Non-pigmented ciliary epithelial cell (primary cell): ENCODE data around the gene CEP170.
"Not testable (repeated sequence)": the region's sequence is repeated elsewhere in the genome, so short reads cannot be mapped to it uniquely, and the experiment has no call there.

Source experiments
- DNase-seq: peaks from one replicate; pipeline ENCODE4 v3.0.0-alpha.2; 2010; ENCODE audit warnings: low read depth

CEP170 gene

DNA sequence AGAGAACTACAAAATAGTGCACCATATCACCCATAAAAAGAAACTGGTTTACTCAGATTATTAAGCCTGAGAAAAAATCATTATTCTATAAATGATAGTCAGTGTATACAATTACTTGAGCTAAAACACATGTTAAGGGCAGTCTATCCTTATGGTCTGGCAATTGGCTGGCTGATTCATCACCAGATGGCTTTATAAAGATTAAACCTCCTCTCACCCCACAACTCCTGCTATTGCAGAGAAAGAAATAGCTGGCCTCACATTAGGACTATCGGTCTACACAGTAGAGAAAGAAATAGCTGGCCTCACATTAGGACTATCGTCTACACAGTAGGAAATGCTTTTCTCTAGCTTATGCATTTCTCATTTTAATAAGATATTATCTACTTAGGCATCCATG lies 21.2 kb downstream of the CEP170 start:
- peak; percentile 55 for DNase-seq

GRCh38 chr1:243230914-243231313 lies 24.2 kb downstream of the CEP170 start:
- no peak for DNase-seq

- no peak for DNase-seq
Measured at GRCh38 chr1:243229526-243229925, 25.6 kb downstream of the CEP170 start.

GRCh38 chr1:243227622-243228021 lies 27.5 kb downstream of the CEP170 start:
- DNase-seq = no peak

DNA sequence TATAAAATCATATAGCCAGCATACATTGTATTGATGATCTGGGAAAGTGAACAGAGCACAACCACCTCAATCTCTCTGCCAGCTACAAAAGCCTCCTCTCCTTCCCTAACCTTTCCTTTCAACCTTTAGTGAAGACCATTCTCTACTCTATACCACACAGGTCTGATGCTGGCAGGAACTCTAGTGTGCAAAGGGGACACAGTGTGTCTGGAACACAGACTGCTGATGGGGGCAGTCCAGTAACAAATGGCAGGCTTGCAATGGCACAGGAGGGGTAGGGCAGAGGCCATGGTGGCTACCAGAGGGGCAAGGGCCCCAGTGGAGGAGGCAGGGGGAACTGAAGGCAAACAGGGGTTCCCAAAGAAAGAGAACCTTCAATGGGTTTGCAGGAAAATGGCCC lies 37.0 kb downstream of the CEP170 start:
- DNase-seq = no peak

DNA sequence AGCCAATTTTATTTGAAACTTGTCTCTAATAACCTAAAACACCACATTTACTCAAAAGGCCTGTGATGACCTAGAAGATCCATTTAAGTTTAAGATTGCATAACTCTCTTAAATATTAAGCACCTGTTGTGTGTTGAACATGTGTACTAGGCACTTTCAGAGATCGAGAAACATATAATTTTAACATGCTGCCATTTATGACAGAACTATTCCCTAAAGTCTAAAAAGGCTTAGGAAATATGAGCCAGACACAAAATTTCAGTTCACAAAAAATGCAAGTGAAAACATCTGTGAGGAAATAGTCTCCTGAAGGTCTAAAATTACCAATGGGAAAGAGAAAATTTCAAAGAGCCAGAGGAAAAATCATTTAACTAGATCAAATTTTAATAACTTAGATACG lies 37.7 kb downstream of the CEP170 start:
- no peak for DNase-seq

GRCh38 chr1:243216741-243217140 lies 38.3 kb downstream of the CEP170 start:
- no peak for DNase-seq

GRCh38 chr1:243215276-243215875 lies 39.7 kb downstream of the CEP170 start:
- DNase-seq = not testable (repeated sequence)

GRCh38 chr1:243213045-243213787 lies 41.9 kb downstream of the CEP170 start:
- no peak for DNase-seq

DNA sequence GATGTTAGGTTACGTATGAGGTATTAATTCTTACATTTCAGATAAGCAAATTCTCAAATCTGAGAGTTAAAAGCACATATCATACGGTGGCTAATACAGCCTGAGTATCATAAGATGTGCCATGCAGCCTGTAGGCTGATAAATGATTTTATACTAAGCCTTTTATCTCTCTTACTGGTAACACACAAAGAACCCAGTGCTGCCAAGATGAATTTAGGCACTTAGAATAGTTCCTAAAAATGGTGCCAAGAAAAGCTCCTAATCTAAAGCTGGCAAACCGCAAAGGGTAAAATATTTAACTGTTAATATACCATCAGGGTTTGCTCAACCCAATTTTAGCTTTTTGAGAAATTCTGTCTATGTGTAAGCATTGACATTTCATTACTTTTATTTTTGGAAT lies 43.1 kb downstream of the CEP170 start:
- DNase-seq = not testable (repeated sequence)

DNA sequence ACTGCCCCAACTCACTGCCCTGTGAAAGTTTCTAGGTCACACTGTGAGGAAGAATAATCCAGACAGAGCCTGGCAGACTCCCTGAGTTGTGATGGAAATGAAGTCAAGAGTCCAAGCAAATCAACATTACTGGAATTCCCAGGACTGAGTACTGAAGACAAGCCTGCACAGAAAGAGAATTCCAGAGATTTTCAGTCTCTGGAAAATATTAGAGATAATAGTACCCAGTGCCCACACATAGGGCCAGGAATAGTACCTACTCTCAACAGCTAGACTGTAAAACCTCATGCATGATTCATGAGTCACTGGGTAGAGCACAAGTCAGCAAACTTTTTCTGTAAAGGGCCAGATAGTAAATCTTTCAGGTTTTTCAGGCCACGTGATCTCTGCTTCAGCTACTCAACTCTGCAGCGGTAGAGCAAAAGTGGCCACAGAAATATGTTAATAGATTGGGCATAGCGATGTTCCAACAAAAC lies 50.0 kb downstream of the CEP170 start:
- not testable (repeated sequence) for DNase-seq

DNA sequence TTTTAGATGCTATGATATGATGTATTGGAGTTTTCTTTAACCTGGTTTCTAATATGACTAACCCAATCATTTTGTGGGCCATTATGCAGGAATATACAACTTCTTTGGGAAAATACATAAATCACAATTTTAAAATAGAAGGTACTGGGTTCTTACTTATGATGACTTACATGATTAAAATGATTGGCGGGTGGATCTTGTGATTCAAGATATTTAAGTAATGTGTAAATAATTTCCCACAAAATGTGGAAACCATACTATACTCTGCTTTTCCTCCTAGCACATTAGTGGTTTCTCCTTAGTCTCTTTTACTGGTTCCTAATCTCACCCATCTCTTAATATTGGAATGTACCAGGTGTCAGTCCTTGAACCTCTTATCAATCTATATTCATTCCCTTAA lies 50.7 kb downstream of the CEP170 start:
- DNase-seq = not testable (repeated sequence)

DNA sequence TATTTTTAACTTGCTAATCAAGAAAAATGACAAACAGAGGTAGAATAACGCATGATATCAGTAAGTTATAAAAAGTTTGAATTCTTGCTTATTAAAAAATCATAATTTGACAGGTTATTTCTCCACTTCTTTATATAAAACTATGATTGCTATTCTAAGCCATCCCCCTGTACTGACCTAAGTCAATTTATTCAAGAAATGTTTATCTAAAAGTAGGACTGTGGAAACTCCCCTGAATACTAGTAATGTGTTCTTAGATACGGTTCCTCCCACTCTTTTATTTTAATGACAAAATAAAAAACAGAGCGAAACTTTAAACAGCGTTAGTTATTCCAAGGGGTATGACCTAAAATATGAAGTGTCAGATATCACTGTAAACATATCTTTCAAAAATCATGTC lies 51.9 kb downstream of the CEP170 start:
- not testable (repeated sequence) for DNase-seq

GRCh38 chr1:243201316-243201715 lies 53.8 kb downstream of the CEP170 start:
- not testable (repeated sequence) for DNase-seq

- DNase-seq = not testable (repeated sequence)
Measured at GRCh38 chr1:243197524-243197923, 57.6 kb downstream of the CEP170 start.

DNA sequence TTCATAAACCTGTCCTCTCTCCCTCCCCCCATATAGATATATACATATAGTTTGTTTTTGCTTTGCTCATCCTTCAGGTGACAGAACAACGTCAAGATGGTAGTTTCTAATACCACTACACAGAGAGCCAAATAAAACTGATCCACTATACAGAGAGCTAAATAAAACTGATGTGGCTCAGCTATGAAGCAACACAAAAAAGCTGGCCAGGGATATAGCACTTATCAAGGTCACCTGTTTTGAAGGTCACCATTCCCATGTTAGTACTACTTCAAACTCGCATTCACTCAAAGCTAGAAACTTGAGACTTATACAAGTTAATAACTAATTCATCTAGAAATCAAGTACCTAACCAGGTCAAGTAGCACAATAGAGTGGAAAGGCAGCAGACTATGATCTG lies 61.8 kb downstream of the CEP170 start:
- not testable (repeated sequence) for DNase-seq

- DNase-seq = not testable (repeated sequence)
Measured at GRCh38 chr1:243186201-243186995, 68.7 kb downstream of the CEP170 start.

GRCh38 chr1:243184787-243185186 lies 70.3 kb downstream of the CEP170 start:
- DNase-seq = not testable (repeated sequence)

DNA sequence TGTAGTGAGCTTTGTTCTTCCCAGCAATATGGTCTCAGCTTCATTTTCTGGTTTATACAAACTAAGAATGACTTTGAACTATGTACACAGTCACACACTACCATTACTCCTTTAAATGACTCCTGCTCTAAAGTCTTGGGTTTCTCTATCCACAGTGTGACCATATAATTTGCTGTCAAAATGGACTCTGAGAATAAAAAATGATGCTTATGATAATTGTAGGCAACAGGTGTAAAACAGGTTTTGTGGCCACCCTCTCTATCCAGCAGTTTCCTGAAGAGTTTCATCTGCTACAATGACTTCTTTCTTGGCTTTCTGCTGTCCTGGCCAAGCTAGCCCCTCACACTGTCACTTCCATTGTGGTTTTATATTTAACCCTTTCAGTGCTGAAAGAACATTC lies 71.4 kb downstream of the CEP170 start:
- DNase-seq = not testable (repeated sequence)

DNA sequence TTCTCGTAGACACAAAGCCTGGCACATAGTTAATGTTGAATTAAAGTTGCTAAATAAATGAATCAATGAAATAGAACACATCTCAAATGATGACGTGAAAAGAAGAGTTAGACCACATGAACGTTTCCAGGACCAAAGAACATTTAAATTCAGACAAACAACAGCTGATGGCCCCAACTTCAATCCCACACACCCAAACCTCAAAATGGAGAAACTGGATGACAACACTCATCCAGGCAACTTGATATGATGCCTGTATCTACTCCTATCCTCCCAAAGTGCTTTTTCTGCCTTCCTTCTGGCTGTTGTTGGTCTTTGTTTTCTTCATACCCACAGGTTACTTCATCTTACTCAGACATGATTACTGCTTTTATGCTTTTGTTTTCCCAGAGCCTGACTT lies 71.9 kb downstream of the CEP170 start:
- DNase-seq = not testable (repeated sequence)

DNA sequence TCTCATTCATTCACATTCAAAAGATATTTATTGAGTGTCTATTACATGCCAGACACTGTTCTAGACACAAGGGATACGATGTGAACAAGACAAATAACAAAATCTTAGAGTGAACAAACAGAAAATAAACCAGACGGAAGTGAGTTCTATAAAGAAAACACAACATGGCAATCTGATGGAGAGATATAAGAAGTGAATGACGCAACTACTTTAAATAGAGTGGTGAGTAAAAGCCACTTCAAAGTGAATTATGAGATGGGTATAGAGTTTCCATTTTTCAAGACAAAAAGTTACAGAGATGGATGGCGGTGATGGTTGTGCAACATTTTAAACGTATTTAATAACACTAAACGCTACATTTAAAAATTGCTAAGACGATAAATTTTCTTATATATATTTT lies 75.4 kb downstream of the CEP170 start:
- DNase-seq = no peak

- not testable (repeated sequence) for DNase-seq
Measured at GRCh38 chr1:243177792-243178191, 77.3 kb downstream of the CEP170 start.
